PFSK-1 (cell line): ENCODE measurements around the gene OR2T27.

Experiments used
- POLR2AphosphoS5 ChIP-seq: IDR thresholded peaks from 2 replicates; pipeline ENCODE4 v1.6.1; 2012; ENCODE audit warnings: low read depth, mild to moderate bottlenecking, control low read depth, low read length, moderate library complexity
- REST ChIP-seq, 2 experiments: IDR thresholded peaks; 2 replicates each; pipeline versions ENCODE4 v1.6.1 to v1.8.0; 2011 to 2012; ENCODE audit warnings: low read depth in 2 of 2, low read length in 2 of 2, control low read depth in 1 of 2, inconsistent platforms in 1 of 2, mild to moderate bottlenecking in 1 of 2, moderate library complexity in 1 of 2; ENCODE audit not compliant: insufficient read depth in 1 of 2
- SIN3A ChIP-seq: IDR thresholded peaks from 2 replicates; pipeline ENCODE4 v1.6.1; 2012; ENCODE audit warnings: mild to moderate bottlenecking, low read length, moderate library complexity, borderline replicate concordance; ENCODE audit not compliant: insufficient read depth

GRCh38 chr1:248622570-248623001 is 32.7 kb downstream of the OR2T27 start:
- TF ChIP-seq SIN3A = no peak
- TF ChIP-seq REST (IDR thresholded peaks at IDR 0.05; ENCODE audit: insufficient read depth in 1 of 2, low read depth in 2 of 2, low read length in 2 of 2) = no peak
- no peak for TF ChIP-seq POLR2AphosphoS5
